Anterior cingulate cortex (tissue), 58 donors: ENCODE data around the gene GORASP1.

Experiments
- DNase-seq, 58 donors: peaks; one replicate each; lab custom pipeline; 2025; lab: John Stamatoyannopoulos, UW

Gene GORASP1

DNA sequence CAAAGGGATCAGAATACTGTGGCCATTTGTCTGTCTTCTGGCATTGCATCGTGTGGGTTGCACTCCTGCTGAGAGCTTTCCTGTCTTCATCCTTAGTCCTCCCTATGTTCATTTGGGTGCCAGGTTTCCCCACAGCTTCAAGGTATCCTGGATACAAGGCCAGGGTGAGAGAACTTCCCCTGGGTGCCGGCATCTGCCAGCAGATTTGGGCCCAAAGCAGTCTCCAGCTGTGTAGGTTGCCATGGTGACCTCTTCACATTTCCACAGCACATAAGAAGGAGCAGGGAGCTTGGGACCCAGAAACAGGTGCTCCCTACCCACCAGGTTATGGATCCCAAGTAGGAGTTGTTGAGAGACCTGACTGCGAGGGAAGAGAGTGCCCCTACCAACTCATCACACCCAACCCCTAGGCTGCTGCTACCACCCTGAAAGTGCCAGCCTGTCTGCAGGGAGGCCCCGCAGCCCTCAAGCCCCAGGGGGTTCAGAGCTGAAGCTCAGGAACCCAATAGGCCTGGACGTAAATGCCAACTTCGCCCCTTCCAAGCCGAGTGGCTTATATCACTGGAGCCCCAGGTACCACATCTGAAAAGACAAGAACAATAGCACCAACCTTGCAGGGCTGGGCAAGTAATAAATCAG, 20.0 kb upstream of the GORASP1 start:
- DNase-seq = no peak

DNA sequence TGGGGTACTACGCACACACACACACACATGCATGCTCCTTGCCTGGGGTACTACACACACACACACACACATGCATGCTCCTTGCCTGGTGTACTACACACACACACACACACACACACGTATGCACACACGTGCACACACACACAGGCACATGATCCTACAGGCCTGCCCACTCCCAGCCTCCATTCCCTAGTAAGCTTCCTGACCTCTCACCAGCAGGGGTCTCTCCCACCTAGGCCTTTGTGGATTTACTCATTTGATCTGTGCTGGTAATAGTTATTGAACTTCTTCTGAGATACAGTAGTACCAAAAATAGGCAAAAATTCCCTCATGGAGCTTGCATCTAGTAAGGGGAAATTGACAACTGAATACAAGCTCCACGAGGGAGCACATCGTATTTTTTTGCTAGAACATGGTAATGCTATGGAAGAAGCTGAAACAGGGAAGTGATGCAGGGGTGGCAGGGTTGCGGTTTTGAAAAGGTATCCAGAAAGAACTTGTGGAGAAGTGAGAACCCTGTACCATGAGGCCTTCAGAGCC, 19.2 kb upstream of the GORASP1 start:
- peak in 8 of 58 donors; percentile 17 to 44 (median 27) for DNase-seq

DNA sequence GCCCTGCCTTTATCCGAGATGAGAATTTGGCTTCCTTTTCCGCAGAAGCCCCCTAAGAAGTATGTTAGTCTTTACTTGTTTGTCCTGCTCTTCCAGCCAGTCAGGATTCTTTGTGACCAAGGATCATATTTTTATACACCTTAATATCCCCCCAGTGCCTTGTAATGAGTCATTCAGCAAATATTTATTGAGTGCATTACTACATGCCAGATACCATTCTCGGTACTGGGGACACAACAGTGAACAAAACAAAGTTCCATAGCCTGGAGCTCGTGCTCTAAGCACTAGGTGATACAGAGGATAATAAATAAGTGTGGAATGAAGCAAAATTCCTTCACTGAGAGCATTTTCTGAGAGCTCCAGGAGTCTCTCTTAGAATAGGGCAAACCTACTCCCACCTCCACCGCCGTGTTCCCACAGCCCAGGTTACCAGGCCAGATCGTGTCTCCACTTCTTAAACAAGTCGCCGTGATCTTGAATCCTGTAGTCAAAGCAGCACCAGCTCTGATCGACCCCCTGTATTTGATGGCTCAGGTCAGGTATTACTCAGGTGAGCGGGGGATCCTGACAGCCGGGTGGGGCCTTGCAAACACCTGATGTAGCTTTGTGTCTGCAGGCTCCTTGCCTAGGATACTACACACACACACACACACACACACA, 18.5 kb upstream of the GORASP1 start:
- no peak for DNase-seq

DNA sequence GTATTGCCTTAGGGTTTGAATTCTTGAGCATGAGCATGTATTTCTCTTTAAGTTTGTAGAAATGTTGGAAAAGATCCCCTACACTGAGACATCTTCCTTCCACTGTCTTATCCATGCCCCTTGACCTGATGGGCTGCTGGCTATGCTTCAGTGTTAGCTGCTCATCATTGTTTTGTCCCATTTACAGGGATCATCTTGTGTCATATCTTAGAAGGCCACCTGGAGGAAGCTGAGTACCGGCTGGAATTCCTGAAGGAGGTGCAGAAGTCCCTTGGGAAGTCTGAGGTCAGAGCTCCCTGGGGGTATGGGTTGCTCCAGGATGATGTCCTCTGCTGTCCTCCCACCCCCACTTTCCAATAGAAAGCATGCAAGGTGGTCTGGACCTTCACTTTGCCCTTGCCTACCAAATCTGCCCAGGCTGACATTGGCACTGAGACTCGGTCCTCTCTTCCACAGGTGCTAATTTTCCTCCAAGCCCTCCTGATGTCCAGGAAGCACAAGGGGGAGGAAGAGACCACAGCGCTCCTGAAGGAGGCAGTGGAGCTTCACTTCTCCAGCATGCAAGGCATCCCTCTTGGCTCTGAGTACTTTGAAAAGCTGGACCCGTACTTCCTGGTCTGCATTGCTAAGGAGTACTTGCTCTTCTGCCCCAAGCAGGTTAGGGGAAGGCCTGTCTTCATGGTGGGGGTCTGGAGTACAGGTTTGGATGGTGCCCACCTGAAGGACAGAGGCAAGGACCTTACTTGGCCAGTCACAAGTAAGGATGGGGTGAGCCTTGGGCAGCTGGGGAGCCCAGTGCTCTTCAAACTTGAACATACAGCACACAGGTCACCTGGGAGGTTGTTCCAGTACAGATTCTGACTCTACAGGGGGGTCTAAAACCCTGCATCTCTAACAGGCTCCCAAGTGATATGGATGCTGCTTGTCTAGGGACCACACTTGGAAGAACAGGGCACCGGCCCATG, 17.7 kb upstream of the GORASP1 start:
- DNase-seq = no peak

DNA sequence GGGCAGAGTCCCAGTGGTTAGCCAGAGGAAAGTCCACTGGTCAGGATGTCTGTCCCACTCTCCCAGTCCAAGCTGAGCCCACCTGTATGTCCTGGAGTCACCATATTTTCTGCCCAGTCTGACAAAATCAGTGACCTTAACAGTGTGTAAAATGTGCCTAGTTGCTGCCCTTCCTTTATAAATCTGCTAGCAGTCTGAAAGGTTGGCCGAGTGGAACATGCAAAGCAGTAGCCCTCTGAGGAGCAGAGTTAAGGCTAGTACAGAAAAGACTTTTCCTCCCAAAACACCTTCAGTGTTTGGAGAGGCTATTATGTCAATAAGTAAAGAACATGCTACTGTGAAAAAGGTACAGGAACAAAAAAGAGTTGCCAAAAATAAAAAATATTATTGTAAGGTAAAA, 15.4 kb upstream of the GORASP1 start:
- DNase-seq = no peak

DNA sequence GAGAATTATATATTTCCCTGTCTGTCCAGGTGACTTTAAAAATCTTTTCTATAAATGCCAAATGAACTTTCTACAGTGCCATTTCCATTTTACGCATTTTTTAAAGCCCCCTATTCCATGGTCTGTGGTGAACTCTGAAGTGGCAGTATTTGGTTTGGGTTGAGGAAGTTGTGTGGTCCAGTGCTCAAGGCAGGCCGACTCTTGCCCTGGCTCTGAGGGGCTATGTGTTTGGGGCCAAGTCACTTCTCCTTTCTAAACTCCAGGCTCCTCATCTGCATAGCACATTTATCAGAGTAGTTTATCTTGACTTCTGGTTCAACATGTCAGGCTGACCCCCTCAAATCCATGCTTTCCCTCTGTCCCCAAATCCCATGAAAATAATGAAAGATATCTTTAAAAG, 14.2 kb upstream of the GORASP1 start:
- DNase-seq = no peak

DNA sequence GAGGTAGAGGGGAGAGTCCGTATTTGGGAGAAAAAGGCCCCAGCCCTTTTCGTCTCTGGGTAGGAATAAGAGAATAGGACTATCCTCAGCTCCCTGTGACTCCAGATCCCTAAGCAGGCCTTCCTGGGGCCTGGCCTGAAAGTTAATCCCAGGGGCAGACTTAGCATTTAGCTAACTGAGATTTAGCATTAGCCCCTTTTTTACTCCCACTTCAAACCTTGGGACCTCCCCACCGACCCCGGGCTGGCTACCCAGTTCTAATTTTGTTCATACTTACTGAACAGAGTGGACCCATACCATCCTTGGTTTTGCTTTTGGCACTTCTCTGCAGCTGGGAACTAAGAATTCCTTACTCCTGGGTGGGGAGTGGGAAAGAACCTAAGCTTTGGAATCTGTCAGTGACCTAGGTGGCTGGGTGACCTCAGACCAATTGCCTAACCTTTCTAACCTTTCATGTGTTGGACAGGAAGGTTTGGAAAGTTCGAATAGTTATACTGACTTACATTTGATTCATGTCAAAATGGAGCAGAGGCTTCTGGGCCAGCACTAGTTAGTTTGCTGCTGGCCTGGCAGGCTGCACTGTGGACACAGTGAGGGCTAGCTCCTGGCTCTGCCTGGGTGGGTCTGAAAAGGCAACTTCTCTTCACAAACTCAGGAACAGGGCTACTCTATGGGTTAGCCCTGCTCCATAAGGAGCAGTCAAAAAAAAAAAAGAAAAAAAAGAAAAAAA, 11.7 kb upstream of the GORASP1 start:
- DNase-seq = no peak

DNA sequence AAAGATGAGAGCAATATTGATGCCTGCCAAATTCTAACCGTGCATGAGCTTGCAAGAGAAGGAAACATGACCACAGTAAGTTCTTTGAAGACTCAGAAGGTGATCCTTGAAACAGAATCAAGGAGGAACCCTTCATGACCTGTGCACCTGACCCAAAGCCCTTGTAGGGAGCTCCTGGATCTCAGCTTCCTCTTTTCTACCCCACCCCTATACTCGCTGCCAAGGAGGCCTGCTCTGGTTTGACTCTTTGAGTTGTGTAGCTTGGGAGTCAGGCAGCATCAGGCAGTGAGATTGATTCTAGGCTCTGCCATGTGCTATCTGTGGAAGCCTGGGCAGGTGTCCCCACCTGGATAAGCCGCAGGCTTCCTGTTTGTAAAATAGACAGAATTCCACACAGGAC, 10.7 kb upstream of the GORASP1 start:
- DNase-seq = no peak

DNA sequence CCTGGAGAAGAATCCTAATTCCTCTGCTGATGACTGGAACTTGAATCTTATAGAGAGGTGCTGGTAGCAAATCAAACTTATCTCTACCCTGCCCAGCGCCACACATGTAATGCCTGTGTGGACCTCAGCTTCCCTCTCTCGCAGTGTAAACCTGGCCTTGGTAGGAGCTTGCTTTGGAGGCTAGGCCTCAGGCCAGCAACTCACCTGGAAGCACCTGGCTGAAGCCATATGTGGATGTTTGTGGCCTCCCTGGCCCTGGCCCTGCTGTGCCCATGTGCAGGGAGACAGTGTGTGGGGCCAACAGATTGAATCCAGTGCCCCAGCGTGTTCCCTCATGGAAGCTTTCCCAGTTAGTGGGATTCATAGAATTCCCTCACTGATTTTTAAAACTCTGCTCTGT, 8.4 kb upstream of the GORASP1 start:
- DNase-seq = no peak

DNA sequence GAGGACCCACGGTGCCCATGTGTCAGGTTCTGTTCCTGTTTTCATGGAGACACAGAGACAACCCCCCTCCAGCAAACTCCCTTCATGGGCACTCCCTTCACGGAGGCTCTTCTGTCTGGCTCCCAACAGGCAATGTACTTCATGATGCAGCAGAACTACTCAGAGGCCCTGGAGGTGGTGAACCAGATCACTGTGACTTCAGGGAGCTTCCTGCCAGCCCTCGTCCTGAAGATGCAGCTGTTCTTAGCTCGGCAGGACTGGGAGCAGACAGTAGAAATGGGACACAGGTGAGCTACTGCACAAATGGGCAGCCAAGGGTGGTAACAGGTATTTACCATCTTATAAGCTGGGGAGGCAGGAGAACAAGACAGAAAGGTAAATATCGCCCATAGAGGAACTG, 7.0 kb upstream of the GORASP1 start:
- no peak for DNase-seq

DNA sequence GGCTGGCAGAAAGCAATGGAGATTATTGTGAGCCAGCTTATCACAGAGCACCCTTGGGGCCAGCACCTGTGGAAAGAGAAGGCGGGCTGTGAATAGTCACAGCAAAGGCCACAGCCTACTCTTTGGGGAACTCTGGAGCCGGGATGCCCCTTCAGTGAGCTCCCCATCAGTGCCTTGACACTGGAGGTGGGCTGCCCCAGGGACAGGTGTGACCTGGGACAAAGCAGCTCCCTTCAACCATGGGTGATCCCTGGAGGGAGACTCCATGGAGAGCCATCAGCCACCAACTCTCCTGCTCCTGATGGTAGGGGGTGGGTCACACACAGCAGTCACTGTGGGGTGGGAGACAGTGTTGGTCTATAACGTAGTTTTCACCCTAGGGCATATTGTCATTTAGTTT, 5.9 kb upstream of the GORASP1 start:
- no peak for DNase-seq

DNA sequence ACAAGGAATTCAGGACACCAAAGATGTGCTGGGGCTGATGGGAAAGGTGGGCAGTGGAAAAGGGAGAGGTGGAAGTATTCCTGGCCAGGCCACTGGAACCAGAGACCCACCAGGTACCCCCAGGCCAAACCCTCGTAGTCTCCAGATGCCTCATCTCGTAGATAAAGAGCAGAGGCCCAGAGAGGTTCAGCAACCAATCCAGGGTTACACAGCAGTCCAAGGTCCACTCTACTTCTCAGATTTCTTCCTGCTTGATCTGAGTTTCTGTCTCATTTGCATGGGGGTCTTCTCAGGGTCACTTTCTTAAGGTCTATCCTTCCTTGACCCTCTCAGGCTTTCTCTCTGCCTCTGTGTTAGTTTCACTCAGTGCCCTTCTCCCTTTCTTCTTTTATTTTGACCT, 5.1 kb upstream of the GORASP1 start:
- no peak for DNase-seq

DNA sequence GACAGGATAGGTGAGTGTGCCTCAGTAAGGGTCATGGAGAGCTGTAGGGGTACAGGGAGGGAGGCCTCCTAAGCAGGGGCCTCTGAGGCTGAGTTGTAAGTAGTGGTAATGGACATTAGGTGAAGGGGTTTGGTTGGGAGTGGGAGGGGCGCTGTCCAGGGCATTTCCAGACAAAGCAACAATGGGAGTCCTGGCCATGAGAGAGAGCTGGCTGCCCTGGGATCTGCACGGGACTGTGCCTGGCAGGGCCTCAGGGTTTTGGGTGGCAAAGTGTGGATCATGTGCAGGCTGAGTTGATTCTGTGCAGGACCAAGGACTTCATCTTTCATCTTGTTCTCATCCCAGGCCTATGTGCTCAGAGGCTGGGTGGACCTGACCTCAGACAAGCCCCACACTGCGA, 4.7 kb upstream of the GORASP1 start:
- no peak for DNase-seq

DNA sequence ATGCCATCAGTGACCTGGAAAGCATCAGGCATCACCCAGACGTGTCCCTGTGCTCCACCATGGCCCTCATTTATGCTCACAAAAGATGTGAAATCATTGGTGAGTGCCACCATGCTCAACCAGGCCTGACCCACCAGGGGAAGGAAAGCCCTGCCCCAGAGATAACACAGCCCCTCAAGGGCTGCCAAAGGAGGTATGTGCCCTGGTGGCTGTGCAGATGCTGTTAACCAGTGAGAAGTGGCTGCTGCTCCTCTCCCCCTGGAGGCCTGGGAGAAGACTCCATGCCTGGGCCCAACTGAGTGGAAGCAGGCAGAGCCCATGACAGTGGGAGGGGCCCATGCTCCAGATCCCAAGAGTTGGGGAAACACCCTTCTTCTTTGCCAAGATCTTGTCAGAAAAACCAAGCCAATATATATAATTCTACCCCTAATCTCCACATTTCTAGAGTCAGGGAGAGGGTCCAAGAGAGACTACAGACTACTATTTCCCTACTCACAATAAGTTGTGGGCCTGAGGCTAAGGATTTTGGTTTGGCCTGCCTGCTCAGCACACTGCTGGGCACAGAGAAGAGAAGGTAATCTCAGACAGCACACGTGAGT, 2.7 kb upstream of the GORASP1 start:
- DNase-seq = no peak

DNA sequence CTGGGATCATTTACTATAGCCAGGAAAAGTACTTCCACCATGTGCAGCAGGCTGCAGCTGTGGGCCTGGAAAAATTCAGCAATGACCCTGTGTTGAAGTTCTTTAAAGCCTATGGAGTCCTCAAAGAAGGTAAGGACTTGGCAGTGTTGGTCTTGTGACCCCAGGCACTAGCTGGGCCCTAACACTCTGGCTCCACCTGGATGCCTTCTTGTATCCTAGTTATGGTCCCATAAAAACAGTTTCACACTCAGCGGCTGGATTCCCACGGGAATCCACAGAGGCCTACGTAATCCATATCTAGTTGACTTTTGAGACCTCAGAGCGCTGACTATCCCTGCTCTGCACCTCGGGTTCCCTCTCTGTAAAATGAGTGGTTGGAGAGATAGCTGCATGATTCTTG, 1.7 kb upstream of the GORASP1 start:
- DNase-seq = no peak

DNA sequence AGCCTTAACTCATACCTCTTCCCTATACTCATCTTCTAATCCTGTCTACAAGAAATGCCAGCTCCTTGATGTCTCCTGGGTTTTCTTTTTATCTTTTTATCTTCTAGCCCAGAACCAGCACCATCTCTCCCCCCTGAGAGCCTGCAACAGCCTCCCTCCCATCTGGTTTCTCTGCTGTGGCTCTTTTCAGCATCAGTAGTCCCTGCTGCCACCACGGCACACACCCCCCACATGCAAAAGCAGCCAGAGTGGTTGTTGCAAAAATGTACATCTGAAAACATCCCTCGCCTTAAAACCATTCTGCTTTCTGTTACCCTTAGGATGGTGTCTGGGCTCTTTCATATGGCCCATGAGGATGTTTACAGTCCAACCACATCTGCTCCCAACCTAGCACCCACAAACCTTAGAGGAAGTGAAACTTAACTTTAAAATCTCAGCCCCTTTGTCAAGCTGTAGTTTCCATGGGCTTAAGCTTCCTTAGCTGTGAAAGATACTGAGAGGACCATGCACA, 828 bp upstream of the GORASP1 start:
- peak in 12 of 58 donors; percentile 28 to 75 (median 42) for DNase-seq

DNA sequence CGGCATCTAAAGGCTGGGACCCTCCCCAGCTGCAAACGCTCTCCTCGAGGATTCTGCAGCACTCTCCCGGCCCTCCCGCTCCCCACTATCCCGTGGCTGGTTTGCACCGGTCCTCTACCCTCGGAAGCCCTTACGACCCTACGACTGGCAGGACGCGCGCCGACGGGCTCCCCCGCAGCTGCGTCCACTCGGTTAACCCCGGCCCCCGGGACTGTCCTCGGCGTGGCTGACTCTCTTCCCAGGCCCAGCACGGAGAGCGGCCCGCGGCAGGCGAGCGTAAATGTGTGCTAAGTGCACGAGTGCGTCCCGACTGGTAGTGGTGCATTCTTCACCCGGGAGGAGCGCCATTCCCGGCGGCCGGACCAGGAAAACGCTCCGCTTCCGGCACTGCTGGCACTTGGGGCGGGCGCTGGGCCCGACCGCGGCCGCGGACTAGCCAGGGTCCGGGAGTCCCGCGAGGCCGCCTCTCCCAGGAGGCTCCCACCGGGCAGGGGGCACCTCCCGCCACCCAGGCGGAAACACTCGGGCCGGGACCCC, 508 bp downstream of the GORASP1 start:
- peak in 19 of 58 donors; percentile 14 to 79 (median 49) for DNase-seq

DNA sequence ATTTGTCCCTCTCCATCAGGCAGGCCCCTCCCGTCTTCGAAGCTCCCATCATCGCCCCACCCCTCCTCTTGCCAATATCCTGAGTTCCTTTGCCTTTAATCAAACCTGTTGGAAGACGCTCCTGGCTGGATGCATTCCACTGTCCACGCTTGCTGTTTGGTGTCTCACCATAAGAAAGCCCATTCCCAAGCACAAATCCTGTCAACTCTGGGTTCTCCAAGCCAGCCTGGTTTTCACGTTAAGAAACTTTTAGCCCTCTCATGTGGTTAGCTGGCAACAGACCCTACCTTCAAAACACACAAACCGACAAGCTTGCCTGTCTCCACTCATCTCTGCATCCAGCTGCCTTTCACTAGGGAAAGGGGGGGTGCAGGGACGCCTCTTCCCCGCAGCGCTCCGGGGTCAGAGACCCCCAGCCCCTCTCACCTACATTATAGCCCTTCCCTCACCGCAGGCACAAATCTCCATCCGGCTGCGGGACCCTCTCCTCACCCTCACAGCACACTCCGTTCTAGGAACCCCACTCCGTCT, 1.1 kb downstream of the GORASP1 start:
- DNase-seq = no peak

DNA sequence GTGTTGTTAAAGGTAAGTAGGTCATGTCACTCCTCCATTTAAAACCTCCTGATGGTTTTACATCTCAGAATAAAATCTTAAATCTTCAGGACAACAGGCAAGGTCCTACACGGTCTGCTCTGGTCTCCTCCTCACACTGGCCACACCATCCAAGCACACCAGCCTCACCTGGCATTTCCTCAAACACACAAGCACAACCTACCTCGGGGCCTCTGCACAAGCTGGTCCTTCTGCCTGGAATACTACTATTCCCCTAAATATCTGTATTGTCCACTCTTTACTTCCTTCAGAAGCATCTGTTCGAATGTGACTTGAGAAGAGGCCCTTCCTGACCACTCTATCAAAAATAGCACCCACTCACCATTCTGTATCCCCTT, 1.8 kb downstream of the GORASP1 start:
- DNase-seq = no peak
